Naive thymus-derived CD8-positive, alpha-beta T cell (primary cell): ENCODE measurements around the gene ACTL10. TPM values are rescaled to one million over a fixed set of nuclear protein-coding genes. Genes with fewer than 3 reads are reported as not detected.
"Not testable (repeated sequence)": the region's sequence is repeated elsewhere in the genome, so short reads cannot be mapped to it uniquely, and the experiment has no call there.

Source experiments
- ATAC-seq, 2 donors: fragments of 150-1000 bp; cut with Tn5 transposase in 1 of 2; sonication (Bioruptor Pico), chemical (Tn5 transposase) in 1 of 2; 1 replicate in 1 of 2; 2 replicates in 1 of 2; pipeline ENCODE4 v1.10.0; 2021; ENCODE audit warnings: mild to moderate bottlenecking in 2 of 2, moderate library complexity in 2 of 2
- POLR2A ChIA-PET: fragments of 350-600 bp; sonication (Branson Sonifier 250); formaldehyde crosslinking; loops from one replicate; lab custom pipeline; 2021; ENCODE audit warnings: antibody characterized with exemption; lab: Charles Lee
- DNase-seq, 10 donors: peaks; one replicate each; pipeline versions ENCODE4 v3.0.0 to v3.0.0-alpha.2; 2020 to 2022
- H3K27ac Mint-ChIP-seq, 10 donors: one replicate each; pipeline ENCODE4 v1.8.0; 2020 to 2022; ENCODE audit warnings: mild to moderate bottlenecking in 10 of 10, mixed read lengths in 10 of 10, moderate library complexity in 4 of 10, inconsistent platforms in 1 of 10
- H3K27me3 Mint-ChIP-seq, 5 donors: one replicate each; pipeline ENCODE4 v1.8.0; 2021 to 2022; ENCODE audit warnings: mixed read lengths in 5 of 5
- H3K36me3 Mint-ChIP-seq, 3 donors: one replicate each; pipeline ENCODE4 v1.8.0; 2020 to 2022; ENCODE audit warnings: mixed read lengths in 3 of 3, mild to moderate bottlenecking in 2 of 3, inconsistent platforms in 1 of 3
- H3K4me1 Mint-ChIP-seq, 4 donors: one replicate each; pipeline ENCODE4 v1.8.0; 2021 to 2022; ENCODE audit warnings: mixed read lengths in 4 of 4
- H3K4me3 Mint-ChIP-seq, 10 donors: one replicate each; pipeline ENCODE4 v1.8.0; 2020 to 2022; ENCODE audit warnings: mild to moderate bottlenecking in 10 of 10, mixed read lengths in 10 of 10, moderate library complexity in 6 of 10, inconsistent platforms in 1 of 10
- H3K9me3 Mint-ChIP-seq, 9 donors: one replicate each; pipeline ENCODE4 v1.8.0; 2020 to 2022; ENCODE audit warnings: mixed read lengths in 9 of 9, mild to moderate bottlenecking in 3 of 9, inconsistent platforms in 1 of 9, moderate library complexity in 1 of 9
- polyA plus RNA-seq, 3 donors: library from polyadenylated mRNA; unstranded; fragments of 300-500 nt; fragmentation: Illumina TruSeq; gene quantifications; one replicate each; pipeline ENCODE4 v1.2.3, GENCODE V29; 2021
- total RNA-seq, 8 experiments: library from RNA in 2 of 8; stranded (reverse) in 2 of 8; gene quantifications; one replicate each; pipeline ENCODE4 v1.2.3 and lab custom pipeline; 2021 to 2026

Gene ACTL10
- total and polyA plus RNA-seq, 5 experiments from 2014 or later, result 1.8 to 4.5 (median 3.2) TPM

GRCh38 chr20:33693741-33694638 is 27.2 kb downstream of the ACTL10 start:
- peak overlapping the region in 5 of 10 donors; percentile 15 to 80 (median 53) for H3K27ac Mint-ChIP-seq
- H3K27me3 Mint-ChIP-seq, result no peaks in the 10 kb centered on the region
- H3K9me3 Mint-ChIP-seq, result peaks cover 0 to 3% (median 0%) of the 10 kb centered on the region in 9 donors
- H3K4me1 Mint-ChIP-seq, result peaks cover 7 to 20% (median 13%) of the 10 kb centered on the region in 4 donors
- DNase-seq (no peak), ATAC-seq (no peak)
- POLR2A ChIA-PET, result interaction anchor here (0.7 kb wide), 1 partner anchor 15 kb away, joined by 6 read pairs; no protein-coding TSS in a partner anchor
- no peaks in the 10 kb centered on the region for H3K36me3 Mint-ChIP-seq
- H3K4me3 Mint-ChIP-seq, result no peak overlapping the region

- POLR2A ChIA-PET, result interaction anchor here (0.6 to 0.7 kb wide), 4 partner anchors 15 to 236 kb away, joined by 3 to 6 read pairs (median 5); no protein-coding TSS in a partner anchor
- Mint-ChIP-seq H3K9me3 (peaks cover 0 to 3% (median 0%) of the 10 kb centered on the region in 9 donors), H3K4me1 (peaks cover 4 to 14% (median 7%) of the 10 kb centered on the region in 4 donors), H3K27me3 (no peaks in the 10 kb centered on the region), H3K4me3 (no peak overlapping the region), H3K36me3 (no peaks in the 10 kb centered on the region), H3K27ac (peak overlapping the region in 6 of 10 donors; percentile 14 to 80 (median 57))
- ATAC-seq (no peak), DNase-seq (no peak)
Measured at GRCh38 chr20:33694639-33695012, 27.9 kb downstream of the ACTL10 start.

- no peak for DNase-seq
- ATAC-seq, result no peak
- H3K9me3 Mint-ChIP-seq, result peaks cover 0 to 3% (median 0%) of the 10 kb centered on the region in 9 donors
Measured at GRCh38 chr20:33696448-33696847, 29.7 kb downstream of the ACTL10 start.

GRCh38 chr20:33697129-33697528 is 30.4 kb downstream of the ACTL10 start:
- H3K27ac Mint-ChIP-seq, result no peak overlapping the region
- H3K36me3 Mint-ChIP-seq, result no peaks in the 10 kb centered on the region
- ATAC-seq, result no peak
- POLR2A ChIA-PET, result no interaction called here
- peaks cover 0 to 2% (median 0%) of the 10 kb centered on the region in 4 donors for H3K4me1 Mint-ChIP-seq
- no peaks in the 10 kb centered on the region for H3K27me3 Mint-ChIP-seq
- peaks cover 0 to 3% (median 0%) of the 10 kb centered on the region in 9 donors for H3K9me3 Mint-ChIP-seq
- no peak for DNase-seq
- H3K4me3 Mint-ChIP-seq, result no peak overlapping the region

More at GRCh38 chr20:33696448-33696847, 29.7 kb downstream of the ACTL10 start:
- no peak overlapping the region for H3K4me3 Mint-ChIP-seq
- H3K4me1 Mint-ChIP-seq, result peaks cover 0 to 2% (median under 1%) of the 10 kb centered on the region in 4 donors
- no peaks in the 10 kb centered on the region for H3K27me3 Mint-ChIP-seq
- POLR2A ChIA-PET, result no interaction called here
- no peak overlapping the region for H3K27ac Mint-ChIP-seq
- no peaks in the 10 kb centered on the region for H3K36me3 Mint-ChIP-seq

- POLR2A ChIA-PET, H3K9me3 Mint-ChIP-seq, H3K4me1 Mint-ChIP-seq, H3K27ac Mint-ChIP-seq, H3K27me3 Mint-ChIP-seq, DNase-seq, H3K36me3 Mint-ChIP-seq, ATAC-seq, H3K4me3 Mint-ChIP-seq: not testable (repeated sequence)
Measured at GRCh38 chr20:33698966-33699365, 32.2 kb downstream of the ACTL10 start.

GRCh38 chr20:33700696-33701441 is 34.1 kb downstream of the ACTL10 start:
- ATAC-seq, H3K4me1 Mint-ChIP-seq, H3K4me3 Mint-ChIP-seq, H3K9me3 Mint-ChIP-seq, H3K27me3 Mint-ChIP-seq, DNase-seq, POLR2A ChIA-PET, H3K27ac Mint-ChIP-seq: not testable (repeated sequence)
- peaks cover 0 to 11% (median 2%) of the 10 kb centered on the region in 3 donors for H3K36me3 Mint-ChIP-seq

GRCh38 chr20:33701629-33702450 is 35.1 kb downstream of the ACTL10 start:
- H3K9me3 Mint-ChIP-seq, result peaks cover 0 to 3% (median 0%) of the 10 kb centered on the region in 9 donors
- peaks cover 0 to 3% (median 1%) of the 10 kb centered on the region in 4 donors for H3K4me1 Mint-ChIP-seq
- H3K4me3 Mint-ChIP-seq, result no peak overlapping the region
- POLR2A ChIA-PET, result no interaction called here
- peak overlapping the region in 1 of 10 donors; percentile 80 for H3K27ac Mint-ChIP-seq
- peaks cover 0 to 12% (median 2%) of the 10 kb centered on the region in 3 donors for H3K36me3 Mint-ChIP-seq
- ATAC-seq (no peak), DNase-seq (no peak)
- no peaks in the 10 kb centered on the region for H3K27me3 Mint-ChIP-seq

GRCh38 chr20:33702861-33703260 is 36.1 kb downstream of the ACTL10 start:
- no peak for DNase-seq
- peaks cover 0 to 3% (median 1%) of the 10 kb centered on the region in 4 donors for H3K4me1 Mint-ChIP-seq
- no peak for ATAC-seq
- H3K4me3 Mint-ChIP-seq, result no peak overlapping the region
- H3K27ac Mint-ChIP-seq, result peak overlapping the region in 2 of 10 donors; percentile 14 to 31
- H3K36me3 Mint-ChIP-seq, result peaks cover 0 to 21% (median 7%) of the 10 kb centered on the region in 3 donors
- peaks cover 0 to 3% (median 0%) of the 10 kb centered on the region in 9 donors for H3K9me3 Mint-ChIP-seq
- H3K27me3 Mint-ChIP-seq, result no peaks in the 10 kb centered on the region
- POLR2A ChIA-PET, result no interaction called here

- POLR2A ChIA-PET, result no interaction called here
- ATAC-seq, result no peak
Measured at GRCh38 chr20:33703498-33704137, 36.9 kb downstream of the ACTL10 start.

GRCh38 chr20:33704197-33704924 is 37.6 kb downstream of the ACTL10 start:
- ATAC-seq, result no peak
- POLR2A ChIA-PET, result interaction anchor here (0.7 kb wide), 1 partner anchor 26 kb away, joined by 6 read pairs; no protein-coding TSS in a partner anchor
- no peaks in the 10 kb centered on the region for H3K9me3 Mint-ChIP-seq

More at GRCh38 chr20:33703498-33704137, 36.9 kb downstream of the ACTL10 start:
- H3K27me3 Mint-ChIP-seq, result no peaks in the 10 kb centered on the region
- H3K27ac Mint-ChIP-seq, result peak overlapping the region in 1 of 10 donors; percentile 2
- peaks cover 0 to 26% (median 7%) of the 10 kb centered on the region in 3 donors for H3K36me3 Mint-ChIP-seq
- H3K9me3 Mint-ChIP-seq, result no peaks in the 10 kb centered on the region
- H3K4me1 Mint-ChIP-seq, result peaks cover 0 to 3% (median 1%) of the 10 kb centered on the region in 4 donors
- DNase-seq, result no peak
- no peak overlapping the region for H3K4me3 Mint-ChIP-seq

GRCh38 chr20:33707668-33708067 is 40.9 kb downstream of the ACTL10 start:
- no peaks in the 10 kb centered on the region for H3K27me3 Mint-ChIP-seq
- H3K4me1 Mint-ChIP-seq, result peaks cover 0 to 22% (median 8%) of the 10 kb centered on the region in 4 donors
- no peak for ATAC-seq
- no peak for DNase-seq
- POLR2A ChIA-PET, result no interaction called here
- peak overlapping the region in 2 of 10 donors; percentile 55 to 60 for H3K27ac Mint-ChIP-seq
- peaks cover 4 to 56% (median 14%) of the 10 kb centered on the region in 3 donors for H3K36me3 Mint-ChIP-seq
- H3K4me3 Mint-ChIP-seq, result no peak overlapping the region
- H3K9me3 Mint-ChIP-seq, result no peaks in the 10 kb centered on the region

More at GRCh38 chr20:33704197-33704924, 37.6 kb downstream of the ACTL10 start:
- H3K4me1 Mint-ChIP-seq, result peaks cover 0 to 3% (median 2%) of the 10 kb centered on the region in 4 donors
- H3K27me3 Mint-ChIP-seq, result no peaks in the 10 kb centered on the region
- no peak for DNase-seq
- H3K36me3 Mint-ChIP-seq, result peaks cover 0 to 28% (median 7%) of the 10 kb centered on the region in 3 donors
- peak overlapping the region in 1 of 10 donors; percentile 43 for H3K27ac Mint-ChIP-seq
- H3K4me3 Mint-ChIP-seq, result no peak overlapping the region
